PC-9 (cell line): ENCODE data around the gene MDC1.

Source experiments
- EZH2 ChIP-seq: fragments of 200-600 bp; sonication (generic); IDR thresholded peaks from 2 replicates; pipeline ENCODE4 v1.8.0; 2017; ENCODE audit warnings: antibody characterized with exemption, low read depth
- TF ChIP-seq, protein P1 (sequence below): fragments of 200-600 bp; sonication (generic); conservative IDR thresholded peaks from 2 replicates; pipeline ENCODE4 v1.6.1; 2017; ENCODE audit warnings: mixed run types, antibody characterized with exemption, mild to moderate bottlenecking, moderate library complexity

DNA sequence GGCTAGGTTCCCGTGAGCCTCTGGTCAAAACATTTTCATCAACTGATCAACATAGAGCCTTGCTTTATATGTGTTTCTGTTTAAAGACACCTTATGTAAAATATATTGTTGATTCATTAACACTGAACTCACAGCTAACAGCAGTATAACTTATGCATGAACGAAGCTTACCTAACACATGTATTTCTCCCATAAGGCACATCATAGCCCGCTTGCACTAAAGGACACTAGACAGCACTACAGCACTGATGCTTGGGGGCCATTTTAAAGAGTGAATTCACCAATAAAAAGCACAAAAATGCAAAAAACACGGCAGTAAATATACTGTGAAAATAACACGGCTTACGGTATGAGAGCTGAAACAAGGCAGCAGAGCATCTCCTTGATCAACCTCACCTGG, 21.5 kb upstream of the MDC1 start:
- TF ChIP-seq, protein P1, sequence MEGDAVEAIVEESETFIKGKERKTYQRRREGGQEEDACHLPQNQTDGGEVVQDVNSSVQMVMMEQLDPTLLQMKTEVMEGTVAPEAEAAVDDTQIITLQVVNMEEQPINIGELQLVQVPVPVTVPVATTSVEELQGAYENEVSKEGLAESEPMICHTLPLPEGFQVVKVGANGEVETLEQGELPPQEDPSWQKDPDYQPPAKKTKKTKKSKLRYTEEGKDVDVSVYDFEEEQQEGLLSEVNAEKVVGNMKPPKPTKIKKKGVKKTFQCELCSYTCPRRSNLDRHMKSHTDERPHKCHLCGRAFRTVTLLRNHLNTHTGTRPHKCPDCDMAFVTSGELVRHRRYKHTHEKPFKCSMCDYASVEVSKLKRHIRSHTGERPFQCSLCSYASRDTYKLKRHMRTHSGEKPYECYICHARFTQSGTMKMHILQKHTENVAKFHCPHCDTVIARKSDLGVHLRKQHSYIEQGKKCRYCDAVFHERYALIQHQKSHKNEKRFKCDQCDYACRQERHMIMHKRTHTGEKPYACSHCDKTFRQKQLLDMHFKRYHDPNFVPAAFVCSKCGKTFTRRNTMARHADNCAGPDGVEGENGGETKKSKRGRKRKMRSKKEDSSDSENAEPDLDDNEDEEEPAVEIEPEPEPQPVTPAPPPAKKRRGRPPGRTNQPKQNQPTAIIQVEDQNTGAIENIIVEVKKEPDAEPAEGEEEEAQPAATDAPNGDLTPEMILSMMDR, result no peak
- no peak for TF ChIP-seq EZH2
